Liver (tissue), 9 donors: Measurements from ENCODE around the gene TOGARAM2. TPM values are rescaled to one million over a fixed set of nuclear protein-coding genes. Genes with fewer than 3 reads are reported as not detected.

Experiments
- DNase-seq: peaks from one replicate; pipeline ENCODE4 v3.0.0-alpha.2; 2017; ENCODE audit warnings: low spot score
- H3K27ac ChIP-seq, 2 donors: one replicate each; pipeline ENCODE4 v1.7.0; 2013; ENCODE audit warnings: inconsistent platforms in 2 of 2, low read length in 2 of 2, control low read depth in 1 of 2, low read depth in 1 of 2, mild to moderate bottlenecking in 1 of 2
- H3K27me3 ChIP-seq, 4 donors: one replicate each; pipeline versions ENCODE4 v1.6.1 to v1.7.0; 2013; ENCODE audit warnings: low read length in 3 of 4, inconsistent platforms in 1 of 4, mild to moderate bottlenecking in 1 of 4, moderate library complexity in 1 of 4; ENCODE audit not compliant: control insufficient read depth in 4 of 4, insufficient read depth in 4 of 4
- H3K36me3 ChIP-seq, 4 donors: one replicate each; pipeline versions ENCODE4 v1.6.1 to v1.7.0; 2013; ENCODE audit warnings: low read length in 3 of 4, mild to moderate bottlenecking in 3 of 4, low read depth in 1 of 4, moderate library complexity in 1 of 4; ENCODE audit not compliant: control insufficient read depth in 4 of 4, insufficient read depth in 3 of 4
- H3K4me1 ChIP-seq, 4 donors: one replicate each; pipeline versions ENCODE4 v1.6.1 to v1.7.0; 2013; ENCODE audit warnings: low read length in 3 of 4, mild to moderate bottlenecking in 3 of 4, moderate library complexity in 1 of 4; ENCODE audit not compliant: control insufficient read depth in 4 of 4, insufficient read depth in 4 of 4
- H3K4me3 ChIP-seq, 3 donors: one replicate each; pipeline versions ENCODE4 v1.6.1 to v1.7.0; 2013; ENCODE audit warnings: low read length in 3 of 3, control low read depth in 1 of 3, low read depth in 1 of 3, mild to moderate bottlenecking in 1 of 3
- H3K9ac ChIP-seq, 2 donors: one replicate each; pipeline ENCODE4 v1.7.0; 2013; ENCODE audit warnings: low read length in 2 of 2, mild to moderate bottlenecking in 2 of 2, moderate library complexity in 2 of 2, control low read depth in 1 of 2, low read depth in 1 of 2
- H3K9me3 ChIP-seq, 4 donors: one replicate each; pipeline versions ENCODE4 v1.6.1 to v1.7.0; 2013; ENCODE audit warnings: low read length in 3 of 4; ENCODE audit not compliant: control insufficient read depth in 4 of 4
- CTCF ChIP-seq: fragments of 150-350 bp; IDR thresholded peaks from 2 replicates; pipeline ENCODE4 v1.5.1; 2017; ENCODE audit warnings: improper control_type of control experiment, low read depth, low read length; ENCODE audit not compliant: missing input control
- FOXA1 ChIP-seq: IDR thresholded peaks from 2 replicates; pipeline ENCODE4 v1.6.1; 2016; ENCODE audit warnings: antibody characterized with exemption
- FOXA2 ChIP-seq: IDR thresholded peaks from 2 replicates; pipeline ENCODE4 v1.6.1; 2016; ENCODE audit warnings: antibody characterized with exemption
- GABPA ChIP-seq, 2 donors: IDR thresholded peaks in 1 of 2; conservative IDR thresholded peaks in 1 of 2; 2 replicates each; pipeline ENCODE4 v1.6.1; 2016; ENCODE audit warnings: antibody characterized with exemption in 2 of 2, mild to moderate bottlenecking in 1 of 2, moderate library complexity in 1 of 2
- HNF4A ChIP-seq, 2 donors: conservative IDR thresholded peaks; 2 replicates each; pipeline ENCODE4 v1.6.1; 2016; ENCODE audit warnings: antibody characterized with exemption in 2 of 2, mild to moderate bottlenecking in 2 of 2
- JUND ChIP-seq, 2 donors: IDR thresholded peaks; 2 replicates each; pipeline ENCODE4 v1.6.1; 2016; ENCODE audit warnings: antibody characterized with exemption in 2 of 2
- NR2F2 ChIP-seq: IDR thresholded peaks from 2 replicates; pipeline ENCODE4 v1.6.1; 2016; ENCODE audit warnings: antibody characterized with exemption
- RAD21 ChIP-seq, 2 donors: IDR thresholded peaks; 2 replicates each; pipeline ENCODE4 v1.6.1; 2016; ENCODE audit warnings: antibody characterized with exemption in 2 of 2, mild to moderate bottlenecking in 2 of 2
- REST ChIP-seq: IDR thresholded peaks from 2 replicates; pipeline ENCODE4 v1.6.1; 2016; ENCODE audit warnings: antibody characterized with exemption, mild to moderate bottlenecking
- RXRA ChIP-seq, 2 donors: IDR thresholded peaks; 2 replicates each; pipeline ENCODE4 v1.6.1; 2017 to 2018; ENCODE audit warnings: antibody characterized with exemption in 2 of 2, mild to moderate bottlenecking in 1 of 2
- SP1 ChIP-seq: IDR thresholded peaks from 2 replicates; pipeline ENCODE4 v1.6.1; 2018; ENCODE audit warnings: antibody characterized with exemption, mild to moderate bottlenecking
- TAF1 ChIP-seq: conservative IDR thresholded peaks from 2 replicates; pipeline ENCODE4 v1.6.1; 2016; ENCODE audit warnings: antibody characterized with exemption, mild to moderate bottlenecking
- WGBS: extraction: QIAGEN DNeasy Blood & Tissue Kit; methylation state at CpG from one replicate; pipeline ENCODE4 v1.1.7; 2013; 5-methylcytosine and 5-hydroxymethylcytosine counted together
- polyA plus RNA-seq, 2 donors: library from polyadenylated mRNA; stranded (reverse) in 1 of 2; unstranded in 1 of 2; fragments of 200-250 nt in 1 of 2; fragments of >200 nt in 1 of 2; fragmentation: Nextera tagmentation in 1 of 2; extraction: Ambion mirVana in 1 of 2; gene quantifications; one replicate each; pipeline versions ENCODE4 v1.2.1 to v1.2.3, GENCODE V29; 2013 to 2015
- total RNA-seq, 2 donors: library from RNA; depleted of rRNA; stranded (reverse); fragments of >200 nt; gene quantifications; one replicate each; pipeline ENCODE4 v1.2.3, GENCODE V29; 2014
- donor health status: healthy.
- donor health status: healthy.
- donor health status: healthy.
- donor health status: healthy.
- donor health status: healthy.

TOGARAM2 gene
- total and polyA plus RNA-seq, 4 donors = 0.15 to 0.42 (median 0.19) TPM; not detected in 1

GRCh38 chr2:29096969-29097368, 115.9 kb downstream of the TOGARAM2 start:
- TF ChIP-seq REST = no peak
- TF ChIP-seq SP1 = no peak
- no peak for TF ChIP-seq RXRA (IDR thresholded peaks at IDR 0.05)
- no peak for TF ChIP-seq GABPA (IDR thresholded peaks at IDR 0.05 in 1 of 2, conservative IDR thresholded peaks at IDR 0.05 in 1 of 2)
- no peak for DNase-seq
- H3K4me1 ChIP-seq = no peaks in the 10 kb centered on the region
- H3K4me3 ChIP-seq = no peak overlapping the region
- no peak overlapping the region for H3K9ac ChIP-seq
- H3K27ac ChIP-seq = no peak overlapping the region
- H3K36me3 ChIP-seq = no peaks in the 10 kb centered on the region
- H3K9me3 ChIP-seq = no peaks in the 10 kb centered on the region
- WGBS = 79% methylated on average over 8 of the region's 8 CpGs
- H3K27me3 ChIP-seq = no peaks in the 10 kb centered on the region

- Histone ChIP-seq H3K4me1 (no peaks in the 10 kb centered on the region), H3K36me3 (no peaks in the 10 kb centered on the region), H3K9me3 (no peaks in the 10 kb centered on the region), H3K27me3 (no peaks in the 10 kb centered on the region), H3K9ac (no peak overlapping the region), H3K4me3 (no peak overlapping the region), H3K27ac (no peak overlapping the region)
- WGBS = 78% methylated on average over 6 of the region's 6 CpGs
- TF ChIP-seq GABPA (IDR thresholded peaks at IDR 0.05 in 1 of 2, conservative IDR thresholded peaks at IDR 0.05 in 1 of 2) (no peak), RAD21 (IDR thresholded peaks at IDR 0.05) (no peak), FOXA2 (no peak), NR2F2 (no peak), FOXA1 (no peak), CTCF (no peak), JUND (IDR thresholded peaks at IDR 0.05) (no peak), HNF4A (conservative IDR thresholded peaks at IDR 0.05) (no peak), TAF1 (no peak), REST (no peak), RXRA (IDR thresholded peaks at IDR 0.05) (no peak)
- DNase-seq = no peak
Measured at GRCh38 chr2:29097569-29097968, 116.5 kb downstream of the TOGARAM2 start.
